K562 (cell line): Measurements from ENCODE around the gene NECAP2. TPM values are rescaled to one million over a fixed set of nuclear protein-coding genes. Genes with fewer than 3 reads are reported as not detected.
A peak's percentile ranks its signal among the peaks of the same experiment; 100 is the strongest.

Experiments used
- ATAC-seq: fragments of 200-7000 bp; cut with Tn5 transposase; 3 replicates; pipeline ENCODE4 v1.9.1; 2020; ENCODE audit warnings: moderate library complexity
- BruUV-seq: library from RNA; stranded (reverse); fragments of 400-500 nt; replicated peaks from 2 replicates; lab custom pipeline; 2021; lab: Mats Ljungman, UMichigan
- CTCF ChIA-PET: fragments of 300-600 bp; formaldehyde crosslinking; extraction: SDS; loops from one replicate; lab custom pipeline; 2021; ENCODE audit warnings: low intra/inter-chr PET ratio; lab: Yijun Ruan, JAX
- POLR2A ChIA-PET: fragments of 300-600, 350-650 bp; sonication (Branson Sonifier 250); formaldehyde crosslinking; extraction: SDS; loops from one replicate; lab custom pipeline; 2021; ENCODE audit warnings: antibody characterized with exemption, inconsistent platforms; lab: Yijun Ruan, JAX
- DNase-seq, 4 experiments: peaks; one replicate each; pipeline versions ENCODE4 v3.0.0 to v3.0.0-alpha.2; 2011 to 2018; ENCODE audit warnings: low spot score in 3 of 4, mixed read lengths in 3 of 4; ENCODE audit errors: extremely low read depth in 1 of 4
- FAIRE-seq: peaks from 2 replicates; lab custom pipeline; 2011; peaks lifted over from hg19 to GRCh38; lab: Jason Lieb, UNC
- H2AFZ ChIP-seq: 2 replicates; pipeline ENCODE4 v1.6.0; 2011; ENCODE audit warnings: low read depth, low read length, control low read depth, inconsistent platforms
- H3K27ac ChIP-seq: fragments of 200-600 bp; 3 replicates; pipeline ENCODE4 v1.8.0; 2011; ENCODE audit warnings: low read depth, mild to moderate bottlenecking, control low read depth, inconsistent platforms, low read length, moderate library complexity, mixed read lengths; ENCODE audit errors: extremely low read depth
- H3K27me3 ChIP-seq, 2 experiments: fragments of 300-600 bp in 1 of 2; 2 replicates in 1 of 2; 3 replicates in 1 of 2; pipeline versions ENCODE4 v1.6.0 to v1.8.0; 2011; ENCODE audit warnings: inconsistent platforms in 2 of 2, low read length in 2 of 2, mild to moderate bottlenecking in 1 of 2, mixed read lengths in 1 of 2, moderate library complexity in 1 of 2; ENCODE audit not compliant: control insufficient read depth in 2 of 2, insufficient read depth in 2 of 2
- H3K36me3 ChIP-seq: fragments of 300-600 bp; 3 replicates; pipeline ENCODE4 v1.8.0; 2011; ENCODE audit warnings: mild to moderate bottlenecking, low read length, inconsistent platforms; ENCODE audit not compliant: control insufficient read depth, insufficient read depth
- H3K4me1 ChIP-seq, 2 experiments: fragments of 200-600 bp in 1 of 2; replicated peaks in 1 of 2; 2 replicates in 1 of 2; 3 replicates in 1 of 2; pipeline versions ENCODE4 v1.5.1 to v1.8.0; 2011; ENCODE audit warnings: inconsistent platforms in 2 of 2, low read length in 2 of 2, mild to moderate bottlenecking in 1 of 2, mixed read lengths in 1 of 2, moderate library complexity in 1 of 2; ENCODE audit not compliant: control insufficient read depth in 2 of 2, insufficient read depth in 2 of 2
- H3K4me2 ChIP-seq: 2 replicates; pipeline ENCODE4 v1.6.1; 2011; ENCODE audit warnings: low read length, control low read depth, inconsistent platforms, mixed read lengths; ENCODE audit not compliant: insufficient read depth
- H3K4me3 ChIP-seq: fragments of 200-600 bp; sonication (generic), shearing (Covaris generic); 2 replicates; pipeline ENCODE4 v1.5.1; 2016; ENCODE audit warnings: control low read depth, inconsistent platforms
- H3K79me2 ChIP-seq: fragments of 200-600 bp; 3 replicates; pipeline ENCODE4 v1.8.0; 2011; ENCODE audit warnings: low read length, inconsistent platforms; ENCODE audit not compliant: control insufficient read depth, insufficient read depth
- H3K9ac ChIP-seq, 2 experiments: 2 replicates each; pipeline versions ENCODE4 v1.6.0 to v1.6.1; 2011; ENCODE audit warnings: low read depth in 2 of 2, low read length in 2 of 2, control low read depth in 1 of 2, inconsistent platforms in 1 of 2, mild to moderate bottlenecking in 1 of 2, mixed read lengths in 1 of 2; ENCODE audit not compliant: insufficient read depth in 1 of 2
- H3K9me1 ChIP-seq: one replicate; pipeline ENCODE4 v1.6.0; 2011; ENCODE audit warnings: inconsistent platforms, mild to moderate bottlenecking, low read length, moderate library complexity; ENCODE audit not compliant: control insufficient read depth, insufficient read depth
- H3K9me3 ChIP-seq: replicated peaks from 2 replicates; pipeline ENCODE4 v1.5.1; 2011; ENCODE audit warnings: low read depth, low read length, inconsistent platforms; ENCODE audit not compliant: control insufficient read depth, insufficient read depth
- H4K20me1 ChIP-seq: replicated peaks from 2 replicates; pipeline ENCODE4 v1.6.1; 2011; ENCODE audit warnings: low read length, inconsistent platforms, mixed read lengths; ENCODE audit not compliant: control insufficient read depth, insufficient read depth
- ELF4 ChIP-seq: fragments of 450-650 bp; formaldehyde crosslinking; IDR thresholded peaks from 2 replicates; pipeline ENCODE4 v1.4.0; 2022; ENCODE audit warnings: missing genetic modification characterization
- NR2C1 ChIP-seq, 2 experiments: fragments of 450-650 bp; IDR thresholded peaks; 2 replicates each; pipeline ENCODE4 v1.6.1; 2017; ENCODE audit warnings: mild to moderate bottlenecking in 2 of 2, antibody characterized with exemption in 1 of 2, inconsistent platforms in 1 of 2, missing compliant biosample characterization in 1 of 2, missing genetic modification characterization in 1 of 2
- TCF3 ChIP-seq: sonication (generic); formaldehyde crosslinking; IDR thresholded peaks from 2 replicates; pipeline ENCODE4 v1.4.0; 2020; ENCODE audit warnings: mild to moderate bottlenecking, missing genetic modification reagents
- ZC3H11A ChIP-seq: IDR thresholded peaks from 2 replicates; pipeline ENCODE4 v1.6.1; 2012; ENCODE audit warnings: low read depth, low read length, improper control_type of control experiment
- WGBS: fragments of 100-300 bp; shearing (Covaris generic); methylation state at CpG from one replicate; pipeline ENCODE4 v1.1.6; 2016; ENCODE audit warnings: low coverage, mixed read lengths; ENCODE audit not compliant: insufficient coverage; ENCODE audit errors: missing lambda C conversion rate; 5-methylcytosine and 5-hydroxymethylcytosine counted together
- in situ Hi-C: fragments of 300-500 bp; cut with MboI; formaldehyde crosslinking; loops from 4 replicates; pipeline ENCODE4 v1.15.0; 2018; ENCODE audit warnings: inconsistent platforms, mixed read lengths
- intact Hi-C: fragments of 100-400 bp; cut with micrococcal nuclease; formaldehyde crosslinking; loops from 2 replicates; pipeline ENCODE4 v1.14.2; 2022
- polyA plus RNA-seq, 8 experiments: library from polyadenylated mRNA; depleted of rRNA in 4 of 8; stranded (reverse) in 5 of 8; unstranded in 3 of 8; fragments of >200 nt; fragmentation: Nextera tagmentation in 2 of 8; fragmentation: Illumina TruSeq in 1 of 8; extraction: Ambion mirVana in 2 of 8; extraction: Trizol in 1 of 8; gene quantifications; 2 replicates each; pipeline versions ENCODE4 v1.2.1 to v1.2.3, GENCODE V29; 2011 to 2014; ENCODE audit warnings: inconsistent platforms in 1 of 8, missing spikeins in 1 of 8
- total RNA-seq, 7 experiments: library from RNA; depleted of rRNA in 6 of 7; stranded (reverse); fragments of >200 nt in 6 of 7; fragmentation: Illumina TruSeq in 2 of 7; extraction: Trizol in 2 of 7; gene quantifications; 2 replicates each; pipeline versions ENCODE4 v1.2.1 to v1.2.3, GENCODE V29; 2011 to 2021; ENCODE audit warnings: low replicate concordance in 1 of 7

Gene NECAP2
- total and polyA plus RNA-seq, 9 of the 15 experiments (the other 6 are each of a cell fraction or from before 2014, with no cell fraction given) = 22.7 to 107 (median 79.2) TPM

DNA sequence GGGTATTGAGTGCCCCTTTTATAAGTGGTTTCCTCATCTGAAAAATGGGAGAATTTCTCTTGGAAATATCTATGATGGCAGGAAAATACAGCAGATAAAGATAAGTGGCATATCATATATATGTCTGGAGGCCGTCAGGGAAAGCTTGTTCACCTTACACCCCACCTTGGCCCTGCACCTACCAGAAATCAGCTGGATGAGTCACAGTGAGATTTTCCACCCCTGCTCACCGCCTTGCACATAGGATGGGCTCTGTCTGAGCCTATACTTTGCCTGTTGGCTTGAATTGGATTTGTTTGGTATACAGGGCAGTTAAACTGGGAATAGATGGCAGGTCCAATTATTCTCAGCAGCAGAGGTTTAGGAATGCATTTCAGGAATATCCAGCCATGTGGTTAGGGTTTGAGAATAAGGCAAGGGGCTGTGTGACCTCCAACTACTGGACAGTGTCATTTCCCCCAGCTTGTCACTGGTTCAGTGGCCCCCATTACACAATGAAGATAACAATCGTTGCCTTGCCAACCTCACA is 3.5 kb upstream of the NECAP2 start, which contains the start of gene SPATA21:
Gene SPATA21, minus strand, starts transcription at position 479 of the 529 bp plus-strand sequence. CDS start 6,053 bp downstream, outside the sequence.
- Histone ChIP-seq H3K4me2 (no peak within 1 kb of the TSS), H3K9me1 (no peaks in the 10 kb centered on the region), H3K4me3 (no peak within 1 kb of the TSS), H3K4me1 (peaks cover 11 to 23% of the 10 kb centered on the region in 2 experiments; a peak in 4 of 5 replicates), H3K27ac (no peak within 1 kb of the TSS), H4K20me1 (no peaks in the 10 kb centered on the region; the same call in 1 of the 2 replicates), H3K9ac (no peak within 1 kb of the TSS; a peak in 1 of 4 replicates), H3K27me3 (no peaks in the 10 kb centered on the region), H3K9me3 (no peaks in the 10 kb centered on the region), H3K36me3 (peaks cover 2% of the 10 kb centered on the region; the same call in 1 of the 3 replicates), H3K79me2 (peaks cover 15% of the 10 kb centered on the region), H2AFZ (0 out of 2 replicates have a peak within 1 kb of the TSS, but pooled peaks have one; percentile 47)
- FAIRE-seq (no peak), ATAC-seq (no peak), DNase-seq (peak in 2 of 4 experiments; percentile 18 to 27)
- in situ Hi-C loops = loop anchor here (25.0 kb wide), 1 partner anchor 425 kb away; no protein-coding TSS in a partner anchor
- no peak for TF ChIP-seq NR2C1 (IDR thresholded peaks at IDR 0.05)
- no peak for TF ChIP-seq NR2C1 (tag; IDR thresholded peaks at IDR 0.05)
- no peak for TF ChIP-seq ZC3H11A
- TF ChIP-seq ELF4 (CRISPR knock-in tag) = no peak
- no peak for TF ChIP-seq TCF3 (CRISPR knock-in tag)
- POLR2A ChIA-PET = interaction anchor here (0.5 to 0.6 kb wide), 2 partner anchors 13 to 191 kb away, joined by 3 to 4 read pairs; no protein-coding TSS in a partner anchor
- intact Hi-C loops = no loop called here
- CTCF ChIA-PET = no interaction called here
- BruUV-seq = no TSS peak
- 22% methylated on average over 3 of the region's 3 CpGs for WGBS
